K562 (cell line): Measurements from ENCODE around the gene NOL12. TPM values are rescaled to one million over a fixed set of nuclear protein-coding genes. Genes with fewer than 3 reads are reported as not detected.

ENCODE experiments used
- DNMT1 ChIP-seq: fragments of 450-650 bp; IDR thresholded peaks from 2 replicates; pipeline ENCODE4 v1.6.1; 2016; ENCODE audit warnings: antibody characterized with exemption, mild to moderate bottlenecking
- ELK3 ChIP-seq: fragments of 450-650 bp; formaldehyde crosslinking; IDR thresholded peaks from 2 replicates; pipeline ENCODE4 v1.4.0; 2020; ENCODE audit warnings: mild to moderate bottlenecking
- MGA ChIP-seq: fragments of 450-650 bp; IDR thresholded peaks from 2 replicates; pipeline ENCODE4 v1.6.1; 2016; ENCODE audit warnings: mild to moderate bottlenecking, moderate library complexity
- POLR2G ChIP-seq: fragments of 200-400 bp; formaldehyde crosslinking; IDR thresholded peaks from 2 replicates; pipeline ENCODE4 v1.6.1; 2017; ENCODE audit warnings: low read depth, mild to moderate bottlenecking, antibody characterized with exemption, low read length, moderate library complexity
- STAT5B ChIP-seq: fragments of 250-450 bp; sonication (Bioruptor Pico); IDR thresholded peaks from 2 replicates; pipeline ENCODE4 v1.8.0; 2021; ENCODE audit warnings: mild to moderate bottlenecking, inconsistent platforms
- TCFL5 ChIP-seq: fragments of 250-450 bp; sonication (Bioruptor Pico); conservative IDR thresholded peaks from 2 replicates; pipeline ENCODE4 v1.6.1; 2021; ENCODE audit warnings: mild to moderate bottlenecking, moderate library complexity, matching md5 sums
- THAP7 ChIP-seq: fragments of 250-450 bp; sonication (Bioruptor Pico); IDR thresholded peaks from 2 replicates; pipeline ENCODE4 v1.5.0; 2021
- TRIM24 ChIP-seq, 2 experiments: fragments of 450-650 bp; IDR thresholded peaks; 2 replicates each; pipeline ENCODE4 v1.6.1; 2016
- ZNF124 ChIP-seq: sonication (generic); formaldehyde crosslinking; IDR thresholded peaks from 2 replicates; pipeline ENCODE4 v1.8.1; 2022; ENCODE audit warnings: missing genetic modification reagents
- polyA plus RNA-seq, 8 experiments: library from polyadenylated mRNA; depleted of rRNA in 4 of 8; stranded (reverse) in 5 of 8; unstranded in 3 of 8; fragments of >200 nt; fragmentation: Nextera tagmentation in 2 of 8; fragmentation: Illumina TruSeq in 1 of 8; extraction: Ambion mirVana in 2 of 8; extraction: Trizol in 1 of 8; gene quantifications; 2 replicates each; pipeline versions ENCODE4 v1.2.1 to v1.2.3, GENCODE V29; 2011 to 2014; ENCODE audit warnings: inconsistent platforms in 1 of 8, missing spikeins in 1 of 8
- total RNA-seq, 7 experiments: library from RNA; depleted of rRNA in 6 of 7; stranded (reverse); fragments of >200 nt in 6 of 7; fragmentation: Illumina TruSeq in 2 of 7; extraction: Trizol in 2 of 7; gene quantifications; 2 replicates each; pipeline versions ENCODE4 v1.2.1 to v1.2.3, GENCODE V29; 2011 to 2021; ENCODE audit warnings: low replicate concordance in 1 of 7
- TF ChIP-seq, protein P1 (sequence below): fragments of 450-650 bp; formaldehyde crosslinking; IDR thresholded peaks from 2 replicates; pipeline ENCODE4 v1.4.0; 2020; ENCODE audit warnings: mild to moderate bottlenecking, moderate library complexity
- TF ChIP-seq, protein P2 (sequence below): fragments of 250-450 bp; sonication (Bioruptor Pico); IDR thresholded peaks from 2 replicates; pipeline ENCODE4 v1.4.0; 2020; ENCODE audit warnings: borderline replicate concordance

NOL12 gene
- total and polyA plus RNA-seq, 9 of the 15 experiments (the other 6 are each of a cell fraction or from before 2014, with no cell fraction given): 2.8 to 40.9 (median 28.5) TPM

GRCh38 chr22:37676736-37677492 lies 9.2 kb upstream of the NOL12 start (continued):
- TF ChIP-seq MGA (peak; percentile 80), DNMT1 (no peak), POLR2G (peak; percentile 74), ZNF124 (no peak), TRIM24 (IDR thresholded peaks at IDR 0.05) (no peak), THAP7 (CRISPR knock-in tag) (no peak), TCFL5 (CRISPR knock-in tag) (no peak), STAT5B (CRISPR knock-in tag) (no peak), ELK3 (CRISPR knock-in tag) (no peak)
- TF ChIP-seq, protein P1, sequence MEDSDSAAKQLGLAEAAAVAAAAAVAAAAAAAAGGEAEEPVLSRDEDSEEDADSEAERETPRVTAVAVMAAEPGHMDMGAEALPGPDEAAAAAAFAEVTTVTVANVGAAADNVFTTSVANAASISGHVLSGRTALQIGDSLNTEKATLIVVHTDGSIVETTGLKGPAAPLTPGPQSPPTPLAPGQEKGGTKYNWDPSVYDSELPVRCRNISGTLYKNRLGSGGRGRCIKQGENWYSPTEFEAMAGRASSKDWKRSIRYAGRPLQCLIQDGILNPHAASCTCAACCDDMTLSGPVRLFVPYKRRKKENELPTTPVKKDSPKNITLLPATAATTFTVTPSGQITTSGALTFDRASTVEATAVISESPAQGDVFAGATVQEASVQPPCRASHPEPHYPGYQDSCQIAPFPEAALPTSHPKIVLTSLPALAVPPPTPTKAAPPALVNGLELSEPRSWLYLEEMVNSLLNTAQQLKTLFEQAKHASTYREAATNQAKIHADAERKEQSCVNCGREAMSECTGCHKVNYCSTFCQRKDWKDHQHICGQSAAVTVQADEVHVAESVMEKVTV (CRISPR knock-in tag): no peak
- TF ChIP-seq, protein P2, sequence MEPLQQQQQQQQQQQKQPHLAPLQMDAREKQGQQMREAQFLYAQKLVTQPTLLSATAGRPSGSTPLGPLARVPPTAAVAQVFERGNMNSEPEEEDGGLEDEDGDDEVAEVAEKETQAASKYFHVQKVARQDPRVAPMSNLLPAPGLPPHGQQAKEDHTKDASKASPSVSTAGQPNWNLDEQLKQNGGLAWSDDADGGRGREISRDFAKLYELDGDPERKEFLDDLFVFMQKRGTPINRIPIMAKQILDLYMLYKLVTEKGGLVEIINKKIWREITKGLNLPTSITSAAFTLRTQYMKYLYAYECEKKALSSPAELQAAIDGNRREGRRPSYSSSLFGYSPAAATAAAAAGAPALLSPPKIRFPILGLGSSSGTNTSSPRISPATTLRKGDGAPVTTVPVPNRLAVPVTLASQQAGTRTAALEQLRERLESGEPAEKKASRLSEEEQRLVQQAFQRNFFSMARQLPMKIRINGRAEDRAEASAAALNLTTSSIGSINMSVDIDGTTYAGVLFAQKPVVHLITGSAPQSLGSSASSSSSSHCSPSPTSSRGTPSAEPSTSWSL (CRISPR knock-in tag): no peak
